Esophagus muscularis mucosa (tissue), 4 donors: Measurements from ENCODE around the gene MBP.

ENCODE experiments used
- EP300 ChIP-seq: sonication (generic); formaldehyde crosslinking; IDR thresholded peaks from one replicate; pipeline ENCODE4 v1.6.1; 2017; ENCODE audit warnings: antibody characterized with exemption
- POLR2A ChIP-seq: fragments of 450-650 bp; IDR thresholded peaks from one replicate; pipeline ENCODE4 v1.6.1; 2017; ENCODE audit warnings: antibody characterized with exemption, moderate library complexity, mild to moderate bottlenecking, low read depth
- POLR2AphosphoS5 ChIP-seq, 2 donors: sonication (generic); formaldehyde crosslinking; IDR thresholded peaks; one replicate each; pipeline ENCODE4 v1.6.1; 2017; ENCODE audit warnings: antibody characterized with exemption in 2 of 2
- TF ChIP-seq, protein P1 (sequence below), 3 experiments: fragments of 200-600 bp in 2 of 3; fragments of 450-650 bp in 1 of 3; sonication (generic) in 2 of 3; IDR thresholded peaks; one replicate each; pipeline ENCODE4 v1.5.1; 2017 to 2019; ENCODE audit warnings: antibody characterized with exemption in 3 of 3, mild to moderate bottlenecking in 2 of 3, moderate library complexity in 1 of 3

- TF ChIP-seq, protein P1, sequence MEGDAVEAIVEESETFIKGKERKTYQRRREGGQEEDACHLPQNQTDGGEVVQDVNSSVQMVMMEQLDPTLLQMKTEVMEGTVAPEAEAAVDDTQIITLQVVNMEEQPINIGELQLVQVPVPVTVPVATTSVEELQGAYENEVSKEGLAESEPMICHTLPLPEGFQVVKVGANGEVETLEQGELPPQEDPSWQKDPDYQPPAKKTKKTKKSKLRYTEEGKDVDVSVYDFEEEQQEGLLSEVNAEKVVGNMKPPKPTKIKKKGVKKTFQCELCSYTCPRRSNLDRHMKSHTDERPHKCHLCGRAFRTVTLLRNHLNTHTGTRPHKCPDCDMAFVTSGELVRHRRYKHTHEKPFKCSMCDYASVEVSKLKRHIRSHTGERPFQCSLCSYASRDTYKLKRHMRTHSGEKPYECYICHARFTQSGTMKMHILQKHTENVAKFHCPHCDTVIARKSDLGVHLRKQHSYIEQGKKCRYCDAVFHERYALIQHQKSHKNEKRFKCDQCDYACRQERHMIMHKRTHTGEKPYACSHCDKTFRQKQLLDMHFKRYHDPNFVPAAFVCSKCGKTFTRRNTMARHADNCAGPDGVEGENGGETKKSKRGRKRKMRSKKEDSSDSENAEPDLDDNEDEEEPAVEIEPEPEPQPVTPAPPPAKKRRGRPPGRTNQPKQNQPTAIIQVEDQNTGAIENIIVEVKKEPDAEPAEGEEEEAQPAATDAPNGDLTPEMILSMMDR (IDR thresholded peaks at IDR 0.05) = no peak
- TF ChIP-seq POLR2A = no peak
- TF ChIP-seq POLR2AphosphoS5 (IDR thresholded peaks at IDR 0.05) = no peak
- no peak for TF ChIP-seq EP300
These were observed 126.0 kb downstream of the MBP start for GRCh38 chr18:77006305-77007175.
